OCI-M1 (cell line): ENCODE measurements around the gene TNNT3.
"Not testable (repeated sequence)": the region's sequence is repeated elsewhere in the genome, so short reads cannot be mapped to it uniquely, and the experiment has no call there.

Experiments used
- DNase-seq: peaks from one replicate; lab custom pipeline; 2025; lab: John Stamatoyannopoulos, UW

Gene TNNT3

GRCh38 chr11:1935156-1936071 lies 15.9 kb downstream of the TNNT3 start:
- DNase-seq, result no peak

GRCh38 chr11:1936072-1936780 lies 16.7 kb downstream of the TNNT3 start:
- DNase-seq, result no peak

- DNase-seq, result no peak
Observed at GRCh38 chr11:1936781-1937615, 17.5 kb downstream of the TNNT3 start.

- no peak for DNase-seq
Observed at GRCh38 chr11:1937616-1938342, 18.3 kb downstream of the TNNT3 start.

- DNase-seq, result no peak
Observed at GRCh38 chr11:1938343-1939005, 19.0 kb downstream of the TNNT3 start.

- no peak for DNase-seq
Observed at GRCh38 chr11:1939006-1939625, 19.6 kb downstream of the TNNT3 start.

- not testable (repeated sequence) for DNase-seq
Observed at GRCh38 chr11:1939788-1940187, 20.3 kb downstream of the TNNT3 start.

- no peak for DNase-seq
Observed at GRCh38 chr11:1942558-1943260, 23.2 kb downstream of the TNNT3 start.

GRCh38 chr11:1943576-1943975 lies 24.1 kb downstream of the TNNT3 start:
- no peak for DNase-seq

GRCh38 chr11:1943977-1944376 lies 24.5 kb downstream of the TNNT3 start:
- peak; percentile 3 for DNase-seq

GRCh38 chr11:1946812-1947484 lies 27.4 kb downstream of the TNNT3 start, which contains the start of gene MRPL23:
TSS of gene MRPL23 (plus strand) at chr11:1947332. CDS start at chr11:1947363, 31 bp downstream.
- no peak for DNase-seq

GRCh38 chr11:1947592-1948237 lies 28.2 kb downstream of the TNNT3 start:
- no peak for DNase-seq

- no peak for DNase-seq
Observed at GRCh38 chr11:1948389-1948788, 28.9 kb downstream of the TNNT3 start.

- DNase-seq, result no peak
Observed at GRCh38 chr11:1949302-1949701, 29.8 kb downstream of the TNNT3 start.

GRCh38 chr11:1949922-1950321 lies 30.4 kb downstream of the TNNT3 start:
- no peak for DNase-seq

- DNase-seq, result no peak
Observed at GRCh38 chr11:1952806-1953482, 33.4 kb downstream of the TNNT3 start.

- no peak for DNase-seq
Observed at GRCh38 chr11:1953489-1954266, 34.2 kb downstream of the TNNT3 start.
